NCI-H82 treated with DMSO at 0.1 percent for 48 hours (cell line): ENCODE measurements around the gene OBSCN.
"Not testable (repeated sequence)": the region's sequence is repeated elsewhere in the genome, so short reads cannot be mapped to it uniquely, and the experiment has no call there.

Experiments
- DNase-seq: peaks from one replicate; lab custom pipeline; 2025; ENCODE audit not compliant: unreplicated experiment; lab: John Stamatoyannopoulos, UW

Gene OBSCN

DNA sequence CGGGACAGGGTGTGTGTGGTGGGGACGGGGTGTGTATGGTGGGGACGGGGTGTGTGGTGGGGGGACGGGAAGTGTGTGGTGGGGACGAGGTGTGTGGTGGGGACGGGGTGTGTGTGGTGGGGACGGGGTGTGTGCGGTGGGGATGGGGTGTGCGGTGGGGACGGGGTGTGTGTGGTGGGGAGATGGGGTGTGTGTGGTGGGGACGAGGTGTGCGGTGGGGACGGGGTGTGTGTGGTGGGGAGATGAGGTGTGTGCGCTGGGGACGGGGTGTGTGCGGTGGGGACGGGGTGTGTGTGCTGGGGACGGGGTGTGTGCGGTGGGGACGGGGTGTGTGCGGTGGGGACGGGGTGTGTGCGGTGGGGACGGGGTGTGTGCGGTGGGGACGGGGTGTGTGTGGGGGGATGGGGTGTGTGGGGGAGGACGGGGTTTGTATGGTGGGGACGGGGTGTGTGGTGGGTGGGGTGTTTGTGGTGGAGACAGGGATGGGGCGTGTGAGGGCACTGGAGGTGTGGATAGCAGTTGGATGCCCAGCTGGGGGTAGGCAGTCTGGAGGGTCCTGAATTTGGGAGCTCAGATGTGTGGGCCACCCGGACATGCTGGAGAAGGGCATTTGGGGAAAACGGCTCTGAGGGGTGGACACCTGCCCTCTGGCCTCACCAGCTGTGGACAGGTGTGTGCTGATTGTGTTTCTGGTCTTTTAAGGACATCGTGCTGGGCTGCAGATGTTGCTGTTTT, 25.4 kb upstream of the OBSCN start:
- no peak for DNase-seq

DNA sequence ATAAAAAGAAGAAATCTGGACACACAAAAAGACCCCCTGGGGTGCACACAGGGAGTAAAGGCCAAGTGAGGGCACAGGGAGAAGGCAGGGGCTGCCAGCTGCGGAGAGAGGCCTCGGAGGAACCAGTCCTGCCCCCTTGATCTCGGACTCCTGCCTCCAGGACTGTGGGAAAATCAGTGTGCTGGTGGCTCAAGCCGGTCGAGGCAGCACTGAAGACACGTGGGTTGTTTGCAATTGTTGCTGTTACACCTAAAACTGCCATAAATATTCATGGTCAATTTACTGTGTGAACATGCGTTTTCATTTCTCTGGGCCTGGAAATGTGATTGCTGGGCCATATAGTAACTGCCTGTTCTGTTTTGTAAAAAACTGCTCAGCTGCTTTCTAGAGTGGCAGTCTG, 23.7 kb upstream of the OBSCN start:
- no peak for DNase-seq

DNA sequence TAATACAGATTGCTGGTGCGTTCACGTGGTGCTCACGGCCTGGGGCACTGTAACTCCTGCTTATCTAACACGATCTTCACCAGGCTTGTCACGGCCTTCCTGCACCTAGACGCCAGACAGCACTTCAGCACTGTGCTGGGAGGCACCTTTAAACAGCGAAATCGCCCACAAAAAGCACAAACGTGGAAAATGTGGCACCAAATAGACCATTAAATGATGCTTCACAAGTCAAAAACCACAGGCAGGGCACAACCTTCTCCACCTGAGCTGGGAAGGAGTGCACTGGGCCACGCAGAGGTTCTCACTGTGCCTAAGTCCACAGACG, 22.2 kb upstream of the OBSCN start:
- no peak for DNase-seq

DNA sequence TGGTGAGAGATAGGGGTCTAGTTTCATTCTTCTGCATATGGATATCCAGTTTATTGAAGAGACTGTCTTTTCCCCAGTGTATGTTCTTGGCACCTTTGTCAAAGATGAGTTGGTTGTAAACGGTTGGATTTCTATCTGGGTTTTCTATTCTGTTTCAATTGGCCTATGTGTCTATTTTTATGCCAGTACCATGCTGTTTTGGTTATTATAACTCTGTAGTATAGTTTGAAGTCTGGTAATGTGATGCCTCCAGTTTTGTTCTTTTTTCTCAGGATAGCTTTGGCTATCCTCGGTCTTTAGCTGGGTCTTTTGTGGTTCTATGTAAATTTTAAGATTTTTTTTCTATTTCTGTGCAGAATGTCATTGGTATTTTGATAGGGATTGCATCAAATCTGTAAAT, 19.6 kb upstream of the OBSCN start:
- DNase-seq = not testable (repeated sequence)

DNA sequence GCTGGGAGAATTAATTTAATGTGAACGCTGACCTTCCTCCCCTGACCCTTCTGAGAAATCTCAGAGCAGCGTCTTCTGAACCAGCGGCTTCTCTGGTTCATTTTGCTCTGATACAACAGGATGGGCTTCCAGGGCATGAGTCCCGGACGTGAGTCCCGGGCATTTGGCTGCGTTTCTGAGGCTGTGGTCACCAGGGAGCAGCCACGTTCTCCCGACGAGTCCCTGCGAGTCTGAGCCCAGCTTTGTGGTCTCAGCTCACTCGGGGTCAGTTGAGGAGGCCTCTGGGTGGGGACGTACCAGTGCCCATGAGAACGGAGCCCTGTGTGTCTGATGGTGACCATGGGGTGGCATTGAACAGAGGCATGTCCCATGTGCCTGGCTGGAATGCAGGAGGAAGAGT, 17.7 kb upstream of the OBSCN start:
- no peak for DNase-seq

DNA sequence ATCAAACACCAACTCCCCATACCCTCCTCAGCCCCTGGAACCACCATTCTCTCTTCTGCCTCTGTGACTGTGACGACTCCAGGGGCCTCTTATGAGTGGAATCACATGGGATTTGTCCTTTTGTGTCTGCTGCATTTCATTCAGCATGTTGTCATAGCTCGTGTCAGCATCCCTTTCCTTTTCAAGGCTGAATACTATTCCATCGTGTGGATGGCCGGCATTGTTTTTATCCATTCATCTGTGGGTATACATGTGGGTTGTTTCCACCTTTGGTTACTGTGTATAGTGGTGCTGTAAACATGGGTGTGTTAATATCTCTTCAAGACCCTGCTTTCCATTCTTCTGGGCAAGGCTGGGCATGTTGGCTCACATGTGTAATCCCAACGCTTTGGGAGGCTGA, 17.1 kb upstream of the OBSCN start:
- DNase-seq = no peak

DNA sequence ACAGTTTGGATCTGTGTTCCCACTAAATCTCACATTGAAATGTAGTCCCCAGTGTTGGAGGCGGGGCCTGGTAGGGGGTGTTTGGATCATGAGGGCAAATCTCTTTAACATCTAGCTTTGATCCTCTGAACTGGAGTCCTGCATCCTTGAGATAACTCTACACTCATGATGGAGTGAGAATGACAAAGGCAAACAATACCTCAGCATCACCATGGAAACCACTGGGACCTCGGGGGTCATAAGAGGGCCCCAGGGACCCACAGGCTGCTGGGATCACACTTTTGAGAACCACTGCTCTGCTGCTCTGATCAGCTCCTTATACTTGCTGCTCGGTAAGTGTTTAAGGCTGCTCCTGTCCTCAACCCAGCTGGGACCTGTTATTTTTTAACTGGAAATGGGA, 13.4 kb upstream of the OBSCN start:
- DNase-seq = no peak

DNA sequence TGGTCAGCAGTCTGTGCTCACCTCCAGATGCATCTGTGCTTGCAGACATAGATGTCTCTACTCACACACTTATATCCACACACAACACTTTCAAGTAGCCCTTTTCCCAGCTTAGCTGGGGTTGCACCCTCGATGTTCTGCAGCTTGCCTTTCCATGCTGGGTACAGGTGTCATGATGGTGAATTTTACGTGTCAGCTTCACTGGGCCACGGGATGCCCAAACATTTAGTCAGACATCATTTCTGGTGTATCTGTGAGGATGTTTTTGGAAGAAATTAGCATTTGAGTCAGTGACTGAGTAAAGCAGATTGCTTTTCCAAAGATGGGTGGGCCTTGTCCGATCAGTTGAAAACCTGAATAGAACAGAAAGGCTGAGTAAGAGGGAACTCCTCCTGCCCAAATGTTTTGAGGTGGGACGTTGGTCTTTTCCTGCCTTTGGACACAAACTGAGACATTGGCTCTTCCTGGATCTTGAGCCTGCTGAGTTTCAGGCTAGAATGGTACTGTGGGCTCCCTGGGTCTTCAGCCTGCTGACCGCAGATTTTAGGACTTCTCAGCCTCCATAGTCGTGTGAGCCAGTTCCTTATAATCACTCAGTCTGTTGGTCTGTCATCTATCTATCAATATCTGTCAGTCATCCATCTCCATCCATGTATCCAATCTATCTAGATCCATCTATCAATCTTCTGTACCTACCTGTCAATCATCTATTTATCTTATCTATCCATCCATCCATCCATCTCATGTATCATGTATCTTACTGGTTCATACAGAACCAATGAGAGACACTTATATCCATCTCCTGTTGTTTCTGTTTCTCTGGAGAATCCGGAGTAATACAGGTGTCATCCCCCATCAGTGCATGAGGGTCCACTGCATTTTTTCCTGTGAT, 12.7 kb upstream of the OBSCN start:
- no peak for DNase-seq

DNA sequence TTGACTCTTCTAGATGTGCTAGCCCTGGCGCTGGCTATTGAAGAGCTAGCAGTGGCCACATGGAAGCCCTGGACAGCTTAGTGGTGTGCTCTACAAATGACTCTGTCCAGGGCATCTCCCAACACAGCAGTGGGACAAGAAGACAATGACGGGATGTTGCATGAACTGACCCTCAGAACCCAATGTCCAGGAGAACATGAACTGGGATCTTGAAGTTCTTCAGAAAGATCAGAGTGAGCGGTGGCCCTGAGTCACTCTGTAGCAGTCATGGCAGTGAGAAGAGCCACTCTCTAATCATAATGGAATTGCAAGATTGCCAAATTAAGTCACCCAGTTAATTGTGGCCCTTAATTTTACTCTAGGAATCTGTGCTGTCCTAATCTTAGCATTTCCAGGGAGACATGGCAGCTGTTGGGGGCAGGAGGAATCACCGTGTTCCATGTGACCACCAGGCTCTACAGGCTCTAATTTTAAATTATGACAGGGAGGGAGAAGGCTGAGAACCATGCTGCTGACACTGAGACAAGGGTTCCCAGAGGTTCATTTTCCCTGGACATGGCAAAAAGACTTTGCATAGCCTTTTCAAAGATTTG, 10.2 kb upstream of the OBSCN start:
- DNase-seq = no peak

DNA sequence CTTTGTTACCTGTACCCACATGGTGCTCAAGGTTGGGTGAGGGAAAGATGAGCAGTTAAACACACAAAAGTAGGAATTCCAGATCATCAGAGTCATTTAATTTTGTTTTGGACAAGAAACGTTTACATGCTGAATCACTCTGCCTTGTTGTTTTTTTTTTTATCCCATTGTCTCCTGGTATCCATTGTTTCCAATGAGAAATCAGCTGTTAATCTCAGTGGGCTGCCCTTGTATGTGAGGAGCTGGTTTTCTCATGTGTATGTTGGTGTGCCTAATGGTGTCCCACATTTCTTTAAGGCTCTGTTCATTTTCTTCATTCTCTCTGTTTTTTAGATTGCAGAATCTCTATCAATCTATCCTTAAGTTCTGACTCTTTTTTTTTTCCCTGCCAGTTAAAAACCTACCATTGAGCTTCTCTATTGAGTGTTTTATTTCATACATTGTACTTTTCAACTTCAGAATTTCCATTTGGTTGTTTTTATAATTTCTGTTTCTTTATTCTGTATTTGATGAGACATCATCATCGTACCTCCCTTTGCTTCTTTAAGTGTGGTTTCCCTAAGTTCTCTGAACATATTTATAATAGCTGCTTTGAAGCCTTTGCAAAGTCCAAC, 8.8 kb upstream of the OBSCN start:
- DNase-seq = no peak

DNA sequence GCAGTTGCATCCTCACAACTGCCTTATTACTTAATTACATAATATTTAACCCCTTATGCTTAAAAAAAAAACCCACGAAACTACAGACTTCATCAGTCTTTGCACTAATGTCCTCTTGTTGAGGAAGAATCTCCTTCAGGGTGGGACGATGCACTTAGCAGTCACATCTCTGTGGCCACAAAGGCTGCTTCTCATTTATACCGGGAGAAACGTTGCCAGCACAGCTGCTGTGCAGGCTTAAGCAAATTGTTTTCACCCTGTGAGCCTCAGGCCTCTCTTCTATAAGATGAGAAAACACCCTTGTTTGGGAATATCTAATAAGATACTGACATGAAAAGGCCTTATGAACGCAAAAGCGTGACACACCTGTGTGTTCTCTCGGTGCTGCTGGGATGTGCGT, 2.9 kb upstream of the OBSCN start:
- no peak for DNase-seq

DNA sequence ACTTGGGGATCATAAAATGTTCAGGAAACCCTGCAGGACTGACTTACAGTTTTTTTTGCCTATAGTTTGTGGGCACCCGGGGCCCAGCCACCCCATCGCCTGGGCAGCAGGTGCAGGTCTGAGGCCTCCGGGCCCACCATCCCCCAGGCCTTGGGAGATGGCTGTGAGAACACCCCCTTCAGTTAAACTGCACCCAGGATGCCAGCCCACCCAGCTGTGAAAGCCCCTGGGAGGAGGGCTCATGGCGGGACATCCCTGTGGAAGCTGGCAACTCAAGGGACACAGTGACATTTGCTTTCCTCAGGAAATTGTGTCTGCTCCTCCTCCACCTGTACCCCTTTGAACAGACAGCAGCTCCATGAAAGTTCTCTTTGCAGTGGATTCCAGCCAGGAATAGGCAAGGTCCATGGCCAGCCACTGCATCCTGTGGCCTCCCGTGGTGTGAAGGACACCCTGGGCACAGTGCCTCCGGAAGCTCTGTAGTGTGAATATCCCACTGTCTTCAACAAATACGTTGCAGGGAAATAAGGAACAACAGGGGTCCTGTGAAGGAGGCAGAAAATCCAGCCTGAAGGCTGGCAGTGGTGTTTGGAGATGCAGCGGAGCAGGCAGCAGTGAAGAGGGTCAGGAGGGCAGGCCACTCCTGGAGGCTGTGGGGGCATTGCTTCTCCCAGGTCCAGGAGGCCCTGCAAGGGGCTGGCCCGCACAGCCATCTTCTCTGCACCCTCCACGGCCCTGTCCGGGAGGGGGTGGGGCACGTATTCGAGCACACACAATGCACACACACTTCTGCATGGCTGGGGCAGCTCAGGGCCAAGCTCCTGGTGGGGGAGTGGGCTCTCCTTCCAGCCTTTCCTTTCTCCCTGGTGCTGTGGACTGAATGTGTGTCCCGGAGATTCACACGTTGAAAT, 2.1 kb upstream of the OBSCN start:
- no peak for DNase-seq

DNA sequence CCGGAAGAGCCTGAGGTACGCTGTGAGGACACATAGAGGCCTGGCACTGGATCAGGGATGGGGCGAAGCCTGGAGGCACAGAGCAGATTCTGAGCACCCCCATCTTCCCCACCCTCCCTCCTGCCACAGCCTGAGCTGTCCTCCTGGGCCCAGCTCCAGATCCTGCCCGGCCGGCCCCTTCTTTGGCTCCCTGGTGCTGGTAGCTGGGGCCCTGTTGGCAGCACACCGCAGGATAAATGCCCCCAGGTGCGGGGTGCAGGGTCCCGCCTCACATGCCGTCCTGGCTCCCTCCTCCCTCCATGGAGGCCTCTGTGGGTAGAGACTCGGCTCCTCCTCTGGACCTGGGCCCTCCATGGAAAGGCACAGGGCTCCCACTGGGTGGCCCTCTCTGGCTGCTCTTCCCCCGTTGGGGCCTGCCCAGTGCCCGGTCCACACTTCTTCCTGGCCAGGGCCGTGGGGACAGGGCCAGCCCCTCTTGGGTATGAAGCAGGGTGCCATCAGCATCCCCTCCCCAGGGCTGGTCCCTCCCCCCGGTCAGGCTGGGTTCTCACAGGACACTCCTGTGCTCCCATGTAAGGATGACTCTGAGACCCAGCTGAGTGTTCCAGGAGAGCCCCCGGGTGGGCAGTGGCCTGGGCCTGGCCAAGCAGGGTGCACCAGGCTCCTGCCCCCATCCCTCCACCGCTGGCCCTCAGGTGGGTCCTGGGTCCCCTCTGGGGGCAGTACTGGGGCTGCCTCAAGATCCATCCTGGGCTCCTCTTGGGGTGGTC, 1.1 kb upstream of the OBSCN start:
- no peak for DNase-seq

DNA sequence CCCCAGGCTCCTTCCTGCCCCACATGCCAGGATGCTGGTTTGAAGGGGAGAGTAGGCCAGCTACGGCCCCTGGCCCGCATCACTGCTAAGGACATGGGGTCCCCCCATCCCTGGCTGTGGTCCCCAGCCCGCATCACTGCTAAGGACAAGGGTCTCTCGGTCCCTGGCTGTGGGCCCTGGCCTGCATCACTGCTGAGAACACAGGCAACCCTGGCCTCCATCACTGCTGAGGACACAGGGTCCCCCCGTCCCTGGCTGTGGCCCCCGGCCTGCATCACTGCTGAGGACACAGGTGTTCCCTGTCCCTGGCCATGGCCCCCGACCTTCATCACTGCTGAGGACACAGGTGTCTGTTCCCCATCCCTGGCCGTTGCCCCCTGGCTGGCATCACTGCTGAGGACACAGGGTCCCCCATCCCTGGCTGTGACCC, 448 bp upstream of the OBSCN start:
- DNase-seq = no peak

DNA sequence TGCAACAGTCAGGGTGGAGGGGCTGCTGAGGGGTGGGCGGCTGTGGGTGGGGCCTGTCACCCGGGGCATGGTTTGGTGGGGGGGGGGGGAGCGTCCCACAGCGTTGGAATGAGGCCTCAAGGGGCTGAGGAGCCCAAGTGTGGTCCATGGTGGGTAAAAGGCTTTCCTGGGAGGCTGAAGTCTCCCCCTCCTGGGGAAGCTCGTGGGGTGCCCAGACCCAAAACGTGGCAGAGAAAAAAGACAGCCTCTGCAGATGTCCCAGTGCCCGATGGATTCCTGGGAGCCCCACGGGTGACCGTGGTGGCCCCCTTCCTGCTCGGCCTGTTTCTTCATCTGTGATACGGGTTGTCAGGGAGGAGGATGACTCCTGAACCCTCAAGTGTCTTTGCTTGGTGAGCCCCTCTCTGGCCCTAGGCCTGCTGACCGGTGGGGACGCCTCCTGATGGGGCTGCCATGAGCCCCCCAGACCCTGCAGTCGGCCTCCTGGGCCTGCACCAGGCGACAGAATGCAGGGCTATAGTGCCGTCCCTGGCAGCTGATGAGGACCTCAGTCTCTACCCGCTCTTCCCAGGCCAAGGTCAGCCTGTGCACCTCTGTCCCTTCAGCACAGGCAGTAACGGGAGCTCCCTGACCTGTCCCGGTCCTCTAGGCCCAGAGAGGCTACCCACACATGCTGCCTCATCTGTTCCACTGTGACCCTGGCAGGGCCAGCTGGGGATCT, 1.1 kb downstream of the OBSCN start:
- no peak for DNase-seq

DNA sequence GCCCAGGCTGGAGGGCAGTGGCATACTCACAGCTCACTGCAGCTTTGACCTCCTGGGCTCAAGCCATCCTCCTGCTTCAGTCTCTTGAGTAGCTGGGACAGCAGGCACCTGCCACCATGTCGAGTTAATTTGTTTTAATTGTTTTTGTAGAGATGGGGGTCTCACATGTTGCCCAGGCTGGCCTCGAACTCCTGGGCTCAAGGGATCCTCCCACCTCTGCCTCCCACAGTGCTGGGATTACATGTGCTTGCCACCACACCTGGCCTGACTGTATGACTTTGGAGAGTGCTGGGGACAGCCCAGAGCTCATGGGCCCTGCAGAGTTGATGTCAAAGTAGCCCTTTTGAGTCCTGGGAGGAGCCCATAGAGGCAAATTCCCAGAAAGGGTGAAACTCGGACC, 1.8 kb downstream of the OBSCN start:
- DNase-seq = no peak

DNA sequence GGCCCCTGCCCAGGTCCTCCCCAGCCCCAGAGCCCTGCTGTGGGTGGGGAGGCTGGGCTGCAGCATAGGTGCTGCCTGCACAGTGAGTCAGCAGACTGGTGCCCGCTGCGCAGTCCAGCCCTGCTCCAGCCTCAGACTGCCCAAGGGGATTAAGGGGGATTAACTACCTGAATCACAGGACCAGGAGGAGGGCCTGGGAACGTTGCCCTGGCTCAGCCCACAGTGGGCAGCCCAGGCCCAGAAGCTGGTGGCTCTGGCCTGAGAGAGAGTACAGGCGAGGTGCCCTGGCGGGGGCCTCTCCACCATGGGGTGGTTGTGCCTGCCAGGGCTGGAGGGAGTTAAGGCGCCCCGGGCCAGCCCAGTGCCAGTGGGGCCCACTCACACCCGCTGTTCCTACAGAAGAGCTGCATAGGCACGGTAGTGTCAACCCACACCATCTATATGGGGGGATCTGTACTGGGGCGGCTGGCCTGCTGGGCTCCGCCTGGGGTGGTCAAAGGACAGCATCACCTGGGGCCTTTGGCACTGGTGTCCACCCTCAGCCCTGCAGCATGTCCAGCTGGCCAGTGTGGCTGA, 2.3 kb downstream of the OBSCN start:
- DNase-seq = no peak

DNA sequence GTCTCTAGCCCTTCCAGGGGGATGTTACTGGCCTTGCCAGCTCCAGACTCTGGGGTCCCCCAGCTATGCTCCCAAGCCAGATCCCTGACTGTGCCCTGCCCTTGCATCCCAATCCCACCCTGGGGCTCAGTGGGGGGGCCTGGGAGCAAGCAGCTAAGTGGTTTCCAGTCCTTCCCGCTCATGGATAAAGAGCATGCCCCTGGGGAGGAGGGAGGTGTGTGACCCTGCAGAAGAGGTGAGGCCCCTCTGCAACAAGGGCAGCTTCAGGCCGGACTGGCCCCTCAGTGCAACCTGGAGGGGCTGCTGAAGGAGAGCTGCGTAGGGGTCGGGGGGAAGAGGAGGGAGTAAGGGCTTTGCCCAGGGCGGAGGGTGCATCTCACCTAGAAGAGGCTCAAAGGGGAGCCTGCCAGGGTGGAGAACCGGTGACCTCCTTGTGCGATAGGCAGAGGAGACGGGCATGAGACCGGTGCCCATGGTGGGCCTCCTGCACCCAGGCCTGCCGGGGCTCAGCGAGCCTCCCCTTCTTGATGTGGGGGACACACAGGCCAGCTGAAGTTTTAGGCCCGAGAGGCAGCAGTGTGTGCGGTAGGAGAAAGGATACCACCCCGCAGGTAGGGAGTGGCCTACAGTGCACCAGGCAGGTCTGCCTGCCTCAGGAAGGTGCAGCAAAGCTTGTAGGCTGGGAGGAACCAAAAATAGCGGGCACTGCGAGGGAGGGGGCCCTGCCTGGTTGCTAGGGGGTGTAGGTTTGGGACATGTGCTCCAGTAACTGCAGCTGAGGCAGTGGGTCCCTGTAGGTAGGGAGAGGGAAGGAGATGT, 3.1 kb downstream of the OBSCN start:
- no peak for DNase-seq
